Omental fat pad (tissue), 4 donors: ENCODE data around the gene ZNF609. TPM values are rescaled to one million over a fixed set of nuclear protein-coding genes. Genes with fewer than 3 reads are reported as not detected.

Source experiments
- ATAC-seq: fragments of 150-250 bp; one replicate; pipeline ENCODE4 v1.9.1; 2016; ENCODE audit warnings: mild to moderate bottlenecking, moderate library complexity; ENCODE audit not compliant: low FRiP score
- DNase-seq: peaks from one replicate; pipeline ENCODE4 v3.0.0-alpha.2; 2019; ENCODE audit warnings: low spot score
- CTCF ChIP-seq, 3 donors: fragments of 450-650 bp; IDR thresholded peaks; one replicate each; pipeline ENCODE4 v1.5.1; 2016 to 2017; ENCODE audit warnings: antibody characterized with exemption in 3 of 3, mild to moderate bottlenecking in 3 of 3, moderate library complexity in 2 of 3
- total RNA-seq, 4 donors: library from RNA; depleted of rRNA; stranded (reverse); fragments of >200 nt; gene quantifications; one replicate each; pipeline ENCODE4 v1.1.0, GENCODE V29; 2016

Gene ZNF609
- total RNA-seq, 4 donors from 2014 or later: 26.1 to 32.4 (median 29.6) TPM

- no peak for TF ChIP-seq CTCF (IDR thresholded peaks at IDR 0.05)
- DNase-seq: no peak
- ATAC-seq: no peak
Observed at GRCh38 chr15:64455961-64456371, 4.4 kb upstream of the ZNF609 start.

GRCh38 chr15:64456634-64457108 lies 3.7 kb upstream of the ZNF609 start:
- no peak for ATAC-seq
- TF ChIP-seq CTCF (IDR thresholded peaks at IDR 0.05): no peak
- DNase-seq: no peak

GRCh38 chr15:64459066-64459781 lies 1.2 kb upstream of the ZNF609 start:
- TF ChIP-seq CTCF (IDR thresholded peaks at IDR 0.05): no peak
- no peak for DNase-seq
- ATAC-seq: no peak

- ATAC-seq (peak; percentile 80), DNase-seq (no peak)
- TF ChIP-seq CTCF (IDR thresholded peaks at IDR 0.05): no peak
Observed at GRCh38 chr15:64460724-64461720, 644 bp downstream of the ZNF609 start.

GRCh38 chr15:64461721-64462162 lies 1.4 kb downstream of the ZNF609 start:
- DNase-seq: no peak
- ATAC-seq: peak; percentile 3
- TF ChIP-seq CTCF (IDR thresholded peaks at IDR 0.05): no peak

GRCh38 chr15:64462492-64462891 lies 2.1 kb downstream of the ZNF609 start:
- ATAC-seq (no peak), DNase-seq (no peak)
- no peak for TF ChIP-seq CTCF (IDR thresholded peaks at IDR 0.05)
